M059J (cell line): ENCODE results near the gene SUGP2. TPM values are rescaled to one million over a fixed set of nuclear protein-coding genes. Genes with fewer than 3 reads are reported as not detected.
"Not testable (repeated sequence)": the region's sequence is repeated elsewhere in the genome, so short reads cannot be mapped to it uniquely, and the experiment has no call there.

Experiments
- DNase-seq: peaks from one replicate; pipeline ENCODE4 v3.0.0-alpha.2; 2012; ENCODE audit warnings: low read depth
- total RNA-seq: library from RNA; depleted of rRNA; stranded (reverse); fragments of >200 nt; shearing (Covaris generic); gene quantifications from 2 replicates; pipeline ENCODE4 v1.2.3, GENCODE V29; 2014

SUGP2 gene
- total RNA-seq, 1 experiment from 2014 or later: 49.0 TPM

DNA sequence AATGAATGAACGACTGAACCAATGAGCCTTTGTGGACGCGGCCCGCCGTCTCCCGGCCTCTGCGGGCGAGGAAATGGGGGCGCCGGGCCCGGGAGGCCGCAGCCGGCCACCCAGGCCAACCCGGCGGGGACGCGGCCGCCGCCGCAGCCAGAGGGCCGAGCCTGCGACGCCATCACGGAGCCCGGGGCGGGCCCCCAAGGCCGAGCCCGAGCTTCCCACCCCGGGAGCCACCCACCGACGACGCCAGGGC lies 216 bp downstream of the SUGP2 start:
- DNase-seq: no peak

DNA sequence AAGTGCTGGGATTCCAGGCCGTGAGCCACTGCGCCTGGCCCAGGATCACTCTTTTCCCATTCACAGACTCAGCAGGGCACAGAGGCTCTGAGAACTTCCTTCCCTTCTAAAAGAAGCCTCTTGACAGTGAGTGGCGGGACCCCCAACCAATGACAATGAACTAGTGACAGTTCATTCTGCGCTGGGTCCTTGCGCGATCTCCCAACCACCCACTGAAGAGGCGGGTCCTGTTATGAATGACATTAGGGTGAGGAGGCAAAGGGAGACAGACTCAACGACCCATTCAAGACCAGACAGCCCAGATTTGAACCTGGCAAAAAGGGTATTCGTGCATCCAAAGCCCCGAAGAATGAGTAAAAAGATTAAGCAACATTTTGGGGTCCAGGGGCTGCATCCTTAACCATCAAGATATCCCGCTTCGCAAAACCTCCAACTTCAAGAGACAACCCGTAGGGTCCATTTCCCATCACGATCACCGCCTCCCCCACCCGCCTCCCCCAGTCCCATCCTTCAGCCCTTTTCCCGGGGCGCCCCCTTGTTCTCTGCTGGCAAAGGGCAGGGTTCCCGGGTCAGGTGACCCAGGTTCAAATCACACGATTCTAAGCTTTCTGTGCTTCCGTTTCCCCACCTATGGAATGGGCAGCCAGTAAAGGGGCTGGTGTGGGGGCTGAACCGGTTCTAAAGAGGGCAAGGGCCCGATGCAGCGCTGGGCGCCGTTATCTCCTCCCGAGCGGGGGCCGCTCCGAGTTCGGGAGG lies 719 bp downstream of the SUGP2 start:
- peak; percentile 46 for DNase-seq

DNA sequence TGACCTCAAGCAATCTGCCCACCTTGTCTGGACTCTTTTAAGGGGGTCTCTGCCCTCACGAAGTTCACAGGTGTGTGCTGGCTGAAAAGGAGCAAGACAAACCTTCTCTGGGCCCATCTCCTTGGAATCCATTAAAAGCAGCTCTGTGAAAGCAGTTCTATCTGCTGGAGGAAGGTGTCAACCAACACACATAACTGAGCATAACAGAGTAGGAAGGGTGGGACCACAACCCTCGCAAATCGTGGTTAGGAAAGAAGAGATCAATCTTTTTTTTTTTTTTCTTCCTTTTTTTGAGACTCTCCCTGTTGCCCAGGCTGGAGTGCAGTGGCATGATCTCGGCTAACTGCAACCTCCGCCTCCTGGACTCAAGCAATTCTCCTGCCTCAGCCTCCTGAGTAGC lies 1.4 kb downstream of the SUGP2 start:
- DNase-seq: no peak

DNA sequence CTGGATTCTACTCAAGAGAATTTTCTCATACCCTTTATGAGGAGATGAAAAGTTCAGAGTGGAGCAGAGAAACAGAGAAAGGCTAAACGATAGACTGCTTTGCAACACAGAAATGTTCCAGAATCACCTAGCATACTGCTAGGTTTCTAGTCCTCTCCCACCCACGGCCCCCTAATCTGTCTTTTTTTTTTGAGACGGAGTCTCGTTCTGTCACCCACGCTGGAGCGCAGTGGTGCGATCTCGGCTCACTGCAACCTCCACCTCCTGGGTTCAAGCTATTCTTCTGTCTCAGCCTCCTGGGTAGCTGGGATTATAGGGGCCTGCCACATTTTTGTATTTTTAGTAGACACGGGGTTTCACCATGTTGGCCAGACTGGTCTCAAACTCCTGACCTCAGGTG lies 4.8 kb downstream of the SUGP2 start:
- DNase-seq: no peak

DNA sequence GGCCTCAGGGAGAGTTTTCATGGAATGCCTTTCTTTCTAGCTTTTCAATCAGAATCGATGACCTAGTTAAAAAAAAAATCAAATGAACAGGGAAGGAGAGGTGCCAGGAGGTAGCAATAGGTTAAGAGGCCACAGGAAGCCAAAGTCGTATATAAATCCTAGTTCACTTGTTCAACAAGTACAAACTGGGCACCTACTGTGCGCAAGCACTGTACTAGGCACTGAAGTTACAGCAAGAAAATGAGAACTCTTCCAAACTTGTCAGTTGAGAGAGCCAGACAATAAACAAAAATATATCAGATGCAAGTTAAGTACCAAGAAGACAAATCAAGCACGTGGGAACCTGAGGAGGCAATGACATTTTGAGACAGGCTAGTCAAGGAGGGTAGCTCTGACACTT lies 6.1 kb downstream of the SUGP2 start:
- DNase-seq: no peak

DNA sequence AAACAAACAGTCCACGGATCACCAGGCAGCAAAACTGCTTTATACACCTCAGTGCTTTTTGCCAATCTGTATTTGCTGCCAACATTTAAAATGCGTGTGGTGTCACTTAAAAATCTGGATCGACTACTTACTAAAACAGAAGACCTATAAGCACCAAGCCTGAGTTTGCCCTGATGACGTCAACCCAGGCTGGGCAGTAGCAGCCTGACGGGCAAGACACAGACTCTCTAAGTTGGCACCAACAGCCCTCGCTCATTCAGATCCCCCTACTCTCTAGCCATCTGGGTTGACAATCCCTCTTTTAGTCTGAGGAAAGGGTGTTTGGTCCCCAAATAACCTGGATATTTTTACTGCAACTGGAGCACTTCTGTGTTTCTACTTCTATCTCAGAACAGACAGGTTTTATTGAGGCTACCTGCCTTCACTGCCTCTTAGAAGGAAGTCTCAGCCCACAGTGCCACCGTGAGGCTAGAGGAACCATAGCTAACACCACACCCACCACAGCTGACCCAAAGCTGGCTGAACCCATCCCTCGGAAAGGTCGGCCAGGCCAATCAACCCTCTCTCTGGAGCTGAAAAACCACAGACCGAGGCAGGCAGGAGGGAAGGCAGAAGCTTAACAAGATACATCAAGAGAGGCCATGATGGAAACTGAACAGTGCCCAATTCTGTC lies 6.9 kb downstream of the SUGP2 start:
- peak; percentile 11 for DNase-seq

DNA sequence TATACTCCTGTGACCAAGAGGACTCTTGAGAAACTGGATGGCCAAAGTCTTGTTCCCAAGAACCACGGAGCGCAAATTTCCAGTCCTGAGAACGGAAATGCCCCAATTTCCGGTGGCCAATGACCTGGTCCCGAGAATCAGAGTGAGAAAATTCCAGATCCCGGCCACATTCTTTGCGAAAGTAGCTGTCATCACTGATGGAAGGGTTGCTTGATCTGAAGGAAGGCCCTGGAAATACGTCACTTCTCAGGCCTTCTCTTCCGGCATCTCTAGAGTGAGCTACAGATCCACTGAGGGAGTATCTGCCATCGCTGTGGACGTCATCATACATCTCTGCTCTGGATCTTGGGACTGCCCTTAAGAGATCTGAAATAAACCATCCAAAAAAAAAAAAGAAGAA lies 7.5 kb downstream of the SUGP2 start:
- DNase-seq: no peak

DNA sequence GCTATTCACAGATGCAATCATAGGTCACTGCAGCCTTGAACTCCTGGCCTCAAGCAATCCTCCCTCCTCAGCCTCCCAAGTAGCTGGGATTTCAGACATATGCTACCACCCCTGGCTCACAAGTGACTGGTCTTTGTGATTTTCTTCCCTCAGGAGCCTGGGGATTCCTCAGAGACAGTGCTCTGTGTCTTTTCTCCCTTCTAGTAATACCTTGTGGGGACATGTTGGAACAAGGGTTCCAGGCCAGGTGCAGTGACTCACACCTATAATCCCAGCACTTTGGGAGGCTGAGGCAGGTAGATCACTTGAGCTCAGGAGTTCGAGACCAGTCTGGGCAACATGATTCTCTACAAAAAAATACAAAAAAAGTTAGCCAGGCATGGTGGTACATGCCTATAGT lies 9.9 kb downstream of the SUGP2 start:
- not testable (repeated sequence) for DNase-seq

DNA sequence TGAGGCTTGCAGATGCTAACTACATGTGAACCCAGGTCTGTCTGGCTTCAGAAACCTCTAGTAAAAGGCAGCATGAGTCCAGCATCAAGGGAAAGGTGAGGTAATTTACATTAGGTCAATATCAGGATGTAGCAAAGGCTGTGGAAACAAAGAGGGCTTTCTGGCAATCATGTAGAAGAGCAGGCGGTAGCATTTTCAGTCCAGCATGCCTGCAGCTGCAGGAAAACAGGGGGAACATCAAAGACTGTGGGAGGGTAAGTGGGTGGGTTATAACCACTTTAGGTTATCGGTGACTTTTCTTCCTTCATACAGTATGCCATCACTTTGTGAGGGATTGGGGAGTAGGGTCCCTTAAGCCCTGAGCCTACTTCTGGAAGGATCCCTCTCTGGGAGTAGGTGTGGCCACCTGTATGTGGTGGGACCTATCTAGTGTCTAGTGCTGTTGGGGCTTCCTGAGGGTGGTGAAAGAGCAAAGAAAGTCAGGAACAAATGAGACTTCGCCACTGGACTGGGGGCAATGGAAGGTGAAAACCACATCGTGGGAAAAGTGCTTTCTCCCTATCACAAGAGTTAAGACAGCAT lies 10.8 kb downstream of the SUGP2 start:
- no peak for DNase-seq

DNA sequence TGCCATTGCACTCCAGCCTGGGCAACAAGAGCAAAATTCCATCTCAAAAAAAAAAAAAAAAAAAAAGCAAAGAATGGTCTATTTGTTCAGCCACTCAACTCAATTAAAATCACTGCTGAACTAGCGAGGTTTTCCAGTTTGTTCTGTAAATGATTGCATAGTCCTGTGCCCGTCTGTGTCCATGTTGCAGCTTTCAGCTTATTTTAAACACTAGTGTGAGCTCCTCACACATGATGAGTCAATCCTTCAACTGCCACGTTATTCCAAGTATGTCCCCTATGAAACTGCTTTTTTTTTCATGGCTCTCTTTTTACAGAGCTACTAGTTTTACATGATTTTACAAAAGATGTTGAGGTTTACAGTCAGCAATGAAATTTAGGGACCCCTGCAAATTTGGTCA lies 12.2 kb downstream of the SUGP2 start:
- peak; percentile 62 for DNase-seq

DNA sequence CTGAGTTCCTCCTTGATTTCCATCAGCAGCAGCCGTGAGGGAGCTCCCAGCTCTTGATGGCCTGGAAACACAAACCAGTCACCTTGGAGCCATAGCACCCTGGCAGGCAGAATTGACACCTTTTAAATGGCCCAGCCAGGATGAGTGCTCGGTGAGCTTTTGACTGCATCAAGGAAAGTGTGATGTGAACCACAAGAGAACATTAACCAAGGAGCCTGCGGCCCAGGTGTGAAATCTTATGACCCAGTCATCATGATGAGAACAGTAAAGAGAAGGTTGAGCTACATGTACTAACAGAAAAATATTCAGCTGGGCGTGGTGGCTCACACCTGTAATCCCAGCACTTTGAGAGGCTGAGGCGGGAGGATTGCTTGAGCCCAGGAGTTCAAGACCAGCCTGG lies 22.8 kb downstream of the SUGP2 start:
- no peak for DNase-seq

DNA sequence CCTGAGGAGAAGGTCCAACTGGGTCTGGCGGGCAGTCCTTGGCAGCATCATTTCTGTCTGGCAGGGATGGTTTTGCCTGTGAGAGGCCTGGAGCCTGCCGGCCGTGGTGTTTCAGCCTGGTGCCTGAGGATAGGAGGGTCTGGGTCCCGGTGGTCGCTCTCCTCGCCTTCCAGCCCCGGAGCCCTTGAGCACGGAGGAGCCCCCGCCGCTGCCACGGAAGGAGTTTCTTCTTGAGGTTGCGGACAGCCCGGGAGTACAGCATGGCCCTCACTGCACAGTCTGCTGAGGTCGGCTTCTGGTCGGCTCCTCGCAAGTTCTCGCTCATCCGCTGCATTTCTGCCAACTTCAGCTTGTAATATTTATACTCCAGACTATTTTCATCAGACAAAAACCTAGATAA lies 23.4 kb downstream of the SUGP2 start:
- DNase-seq: no peak

DNA sequence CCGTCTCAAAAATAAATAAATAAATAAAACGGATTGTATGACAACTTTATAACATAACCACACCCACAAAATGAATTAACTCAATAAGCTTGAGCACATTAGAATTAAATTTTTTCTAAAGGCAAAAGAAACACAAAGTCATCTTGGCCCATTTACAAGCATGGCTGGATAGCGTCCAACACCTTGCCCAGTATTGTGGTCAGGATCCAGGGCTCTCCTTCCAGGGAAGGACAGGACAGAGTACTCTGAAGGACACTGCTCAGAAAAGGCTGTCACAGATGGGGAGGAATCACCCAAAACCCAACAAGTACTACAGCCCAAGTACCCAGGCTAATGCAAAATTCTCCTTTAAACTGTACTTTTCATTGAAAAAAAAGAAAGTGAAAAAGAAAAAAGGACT lies 27.1 kb downstream of the SUGP2 start:
- DNase-seq: peak; percentile 60

DNA sequence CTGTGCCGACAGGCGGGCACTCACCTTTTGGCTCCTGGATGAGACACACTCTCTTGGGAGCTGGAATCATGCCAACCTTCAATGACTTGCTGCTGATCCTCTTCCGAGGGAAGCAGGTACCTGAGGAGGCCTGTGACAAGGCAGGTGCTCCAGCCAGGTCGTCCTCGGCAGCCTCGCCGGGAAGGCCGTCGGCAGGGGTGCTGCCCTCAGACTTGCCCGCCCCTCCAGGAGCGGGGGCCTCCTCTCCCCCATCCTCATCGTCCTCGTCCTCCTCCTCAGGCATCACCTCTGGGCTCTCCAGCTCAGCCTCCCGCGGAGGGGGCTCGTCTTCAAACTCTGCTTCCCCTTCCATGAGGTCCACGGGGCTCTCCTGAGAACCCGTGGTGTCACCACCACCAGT lies 29.2 kb downstream of the SUGP2 start:
- no peak for DNase-seq

DNA sequence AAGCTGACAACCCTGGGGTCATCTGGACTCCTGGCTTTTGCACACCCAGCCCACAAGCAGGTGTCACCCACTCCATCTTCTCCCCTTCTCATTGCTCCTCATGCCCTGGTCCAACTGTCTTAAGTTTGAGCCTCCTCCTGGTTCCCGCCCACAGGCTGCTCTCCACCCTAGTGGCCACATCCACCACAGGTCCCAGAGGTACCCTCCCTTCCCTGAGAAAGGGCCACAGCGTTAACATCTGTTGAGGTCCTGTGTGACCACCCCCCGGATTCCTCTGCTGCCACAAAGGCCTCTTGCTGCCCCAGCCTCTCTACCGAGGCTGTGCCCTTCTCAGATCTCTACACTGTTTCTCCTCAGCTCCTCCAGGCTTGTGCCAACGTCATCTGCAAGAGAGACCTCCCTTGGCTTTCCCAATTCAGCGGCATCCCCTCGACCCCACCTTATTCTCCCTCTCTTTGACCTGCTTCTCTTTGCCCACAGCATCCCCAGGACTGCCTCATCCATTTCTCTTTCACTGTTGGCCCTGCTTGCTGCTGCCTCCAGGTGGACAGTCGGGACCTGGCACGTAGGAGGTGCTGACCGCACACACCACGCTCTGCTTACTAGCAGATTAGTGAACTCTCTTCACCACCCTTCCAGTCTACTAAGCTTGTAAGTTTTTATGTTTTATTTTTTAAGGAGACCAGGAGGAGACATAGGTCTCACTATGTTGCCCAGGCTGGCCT lies 33.3 kb downstream of the SUGP2 start:
- peak; percentile 34 for DNase-seq

DNA sequence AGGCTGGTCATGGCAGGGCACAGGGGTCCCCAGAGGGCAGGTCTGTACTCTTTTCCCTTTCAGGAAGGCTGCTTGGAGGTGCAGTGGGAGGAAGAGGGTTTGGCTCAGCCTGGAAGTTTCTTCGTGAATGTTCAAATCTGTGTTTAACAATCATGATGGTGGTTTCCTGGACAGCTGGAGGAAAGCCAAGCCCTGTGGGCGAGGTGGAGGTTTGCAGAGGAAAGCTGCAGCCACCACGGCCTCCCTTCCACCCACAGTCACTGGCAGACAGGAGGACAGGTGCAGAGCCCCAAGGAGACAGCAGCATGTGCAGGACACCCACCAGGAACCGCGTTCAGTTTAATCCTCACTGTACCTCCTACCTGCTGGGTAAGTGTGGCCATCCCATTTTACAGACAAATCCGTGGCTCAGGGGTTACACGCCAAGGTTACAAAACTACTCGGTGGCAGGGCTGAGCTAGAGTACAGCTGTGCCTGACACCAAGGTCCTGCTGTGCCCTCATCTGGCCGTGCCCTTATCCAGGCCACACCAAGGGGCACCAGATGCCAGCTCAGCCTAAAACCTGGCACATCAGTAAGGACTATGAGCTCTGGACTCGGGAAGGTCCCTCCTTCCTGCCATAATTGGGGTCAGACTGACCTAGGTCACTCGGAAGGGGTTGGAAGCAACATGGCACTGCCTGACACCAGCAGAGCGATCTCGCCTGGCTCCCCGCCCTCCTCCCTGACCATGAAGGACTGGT lies 34.1 kb downstream of the SUGP2 start:
- peak; percentile 75 for DNase-seq

DNA sequence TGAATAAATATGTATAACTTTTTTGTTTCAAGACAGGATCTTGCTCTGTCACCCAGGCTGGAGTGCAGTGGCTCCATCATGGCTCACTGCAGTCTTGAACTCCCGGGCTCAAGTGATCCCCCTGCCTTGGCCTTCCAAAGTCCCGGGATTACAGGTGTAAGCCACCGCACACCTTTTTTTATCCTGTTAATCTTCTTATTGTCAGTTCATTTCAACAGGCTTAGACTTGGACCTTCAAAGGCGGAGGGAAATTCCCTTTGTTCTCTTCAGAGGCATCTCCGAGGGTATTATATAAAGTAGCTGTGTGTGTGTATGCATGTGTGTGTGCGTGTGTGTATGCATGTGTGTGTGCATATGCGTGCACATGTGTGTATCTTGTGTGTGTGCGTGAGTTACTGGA lies 35.0 kb downstream of the SUGP2 start:
- DNase-seq: no peak

DNA sequence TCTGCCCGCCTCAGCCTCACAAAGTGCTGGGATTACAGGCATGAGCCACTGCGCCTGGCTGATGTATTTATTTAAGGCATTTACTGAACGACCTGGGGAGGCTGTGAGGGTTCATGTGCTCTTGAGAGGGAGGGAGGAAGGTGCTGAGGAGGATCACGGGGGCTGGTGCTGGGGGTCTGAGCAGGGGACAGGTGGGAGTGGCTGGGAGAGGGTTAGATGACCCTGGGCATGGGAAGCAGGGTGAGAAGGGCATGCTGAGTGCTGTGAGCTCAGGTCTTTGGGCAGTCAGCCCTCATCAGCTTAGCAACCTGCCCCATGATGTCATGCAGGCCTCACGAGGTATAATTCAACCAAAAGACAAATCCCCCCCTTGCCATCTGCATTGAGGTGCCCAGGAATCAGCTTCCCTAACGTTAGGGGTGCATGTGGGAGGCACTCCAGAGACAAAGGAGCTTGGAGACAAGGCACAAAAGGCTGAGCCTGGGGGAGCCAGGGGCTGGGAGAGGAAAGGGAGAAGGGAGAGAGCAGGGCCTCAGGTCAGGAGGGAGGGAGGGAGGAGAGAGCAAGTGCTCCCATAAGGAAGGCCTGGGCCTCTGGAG lies 36.4 kb downstream of the SUGP2 start:
- DNase-seq: no peak

DNA sequence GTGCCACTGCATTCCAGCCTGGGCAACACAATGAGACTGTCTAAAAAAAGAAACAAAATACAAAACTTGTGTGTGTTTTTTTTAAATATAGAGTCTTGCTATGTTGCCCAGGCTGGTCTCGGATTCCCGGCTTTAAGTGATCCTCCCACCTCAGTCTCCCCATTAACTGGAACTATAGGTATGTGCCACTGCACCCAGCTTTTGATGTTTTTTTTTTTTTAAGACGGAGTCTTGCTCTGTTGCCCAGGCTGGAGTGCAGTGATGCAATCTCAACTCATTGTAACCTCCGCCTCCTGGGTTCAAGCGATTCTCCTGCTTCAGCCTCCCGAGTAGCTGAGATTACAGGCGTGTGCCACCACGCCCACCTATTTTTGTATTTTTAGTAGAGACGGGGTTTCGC lies 37.0 kb downstream of the SUGP2 start:
- DNase-seq: no peak

DNA sequence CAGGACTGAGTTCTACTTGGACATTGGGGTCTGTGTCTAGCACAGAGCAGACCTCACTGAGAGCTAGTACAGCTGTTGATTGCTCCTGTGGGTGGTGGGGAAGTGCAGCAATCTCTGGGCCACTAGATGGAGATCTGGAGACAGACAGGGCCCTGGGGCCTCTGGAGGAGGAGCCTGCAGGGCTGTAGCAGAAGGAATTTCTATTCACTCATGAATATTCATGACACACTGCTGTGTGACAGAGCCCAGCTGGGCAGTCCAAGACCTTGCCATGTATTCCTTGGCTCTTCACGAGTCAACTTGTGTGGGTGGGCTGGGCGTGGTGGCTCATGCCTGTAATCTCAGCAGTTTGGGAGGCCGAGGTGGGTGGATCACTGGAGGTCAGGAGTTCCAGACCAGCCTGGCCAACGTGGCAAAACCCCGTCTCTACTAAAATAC lies 37.5 kb downstream of the SUGP2 start:
- DNase-seq: peak; percentile 76

DNA sequence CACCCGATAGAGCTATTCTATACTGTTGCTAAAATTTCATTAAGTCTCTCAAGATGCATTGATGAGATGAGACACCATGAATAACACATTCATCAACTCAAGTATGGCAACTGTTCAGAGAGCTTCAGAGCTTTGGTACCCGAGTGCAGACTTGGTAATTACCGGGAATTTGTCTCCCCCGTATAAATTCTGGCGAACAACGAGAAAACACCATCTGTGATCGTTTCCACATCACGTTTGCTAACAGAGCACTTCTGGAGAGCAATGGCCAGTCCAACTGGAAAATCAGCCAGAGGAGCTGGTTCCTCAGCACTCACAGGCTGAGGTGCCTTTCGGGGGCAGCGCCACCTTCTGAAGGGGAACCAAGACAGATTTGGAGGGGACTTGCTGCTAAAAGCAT lies 40.2 kb downstream of the SUGP2 start:
- no peak for DNase-seq

DNA sequence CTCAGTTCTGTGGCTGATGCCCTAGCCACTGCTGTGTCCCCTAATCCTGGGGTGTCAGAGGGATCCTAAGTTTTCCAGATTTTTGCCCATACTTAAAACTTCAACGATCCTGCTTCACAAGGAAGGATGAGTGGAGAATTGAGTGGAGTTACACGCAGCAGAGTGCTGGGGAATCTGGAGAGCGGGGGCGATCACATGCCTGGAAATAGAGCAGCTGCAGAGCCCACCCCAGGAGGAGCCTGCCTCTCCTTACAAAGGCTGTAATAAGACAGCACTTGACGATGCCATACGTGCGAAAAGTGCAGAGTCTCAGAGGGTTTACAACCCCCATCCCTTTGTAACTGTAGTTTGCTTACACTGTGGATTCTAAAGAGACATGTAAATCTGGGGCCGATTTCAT lies 40.6 kb downstream of the SUGP2 start:
- no peak for DNase-seq
